Pancreas (tissue), 10 donors: ENCODE measurements around the gene AUP1. TPM values are rescaled to one million over a fixed set of nuclear protein-coding genes. Genes with fewer than 3 reads are reported as not detected.

ENCODE experiments used
- ATAC-seq, 4 donors: fragments of 200-7000 bp; cut with Tn5 transposase; one replicate each; pipeline versions ENCODE4 v1.8.0 to v1.9.1; 2020; ENCODE audit warnings: mild to moderate bottlenecking in 4 of 4, moderate library complexity in 4 of 4
- DNase-seq, 6 donors: peaks; one replicate each; pipeline ENCODE4 v3.0.0-alpha.2; 2020
- FAIRE-seq: peaks from 2 replicates; lab custom pipeline; 2012; peaks lifted over from hg19 to GRCh38; lab: Jason Lieb, UNC
- H3K27ac ChIP-seq, 4 donors: fragments of 200-600 bp; sonication (generic); 1 replicate in 3 of 4; 2 replicates in 1 of 4; pipeline versions ENCODE4 v1.5.0 to v1.8.0; 2020
- H3K27me3 ChIP-seq, 4 donors: fragments of 200-600 bp; one replicate each; pipeline ENCODE4 v1.8.0; 2021
- H3K36me3 ChIP-seq, 3 donors: fragments of 200-600 bp; sonication (generic) in 1 of 3; one replicate each; pipeline versions ENCODE4 v1.5.0 to v1.8.0; 2020 to 2021
- H3K4me1 ChIP-seq, 3 donors: fragments of 200-600 bp; one replicate each; pipeline ENCODE4 v1.8.0; 2021
- H3K4me3 ChIP-seq, 4 donors: fragments of 200-600 bp; sonication (generic) in 2 of 4; one replicate each; pipeline versions ENCODE4 v1.5.0 to v1.8.0; 2020 to 2021
- H3K9me3 ChIP-seq, 4 donors: fragments of 200-600 bp; one replicate each; pipeline ENCODE4 v1.8.0; 2021
- CTCF ChIP-seq, 4 donors: fragments of 200-600 bp; sonication (generic) in 3 of 4; IDR thresholded peaks; one replicate each; pipeline versions ENCODE4 v1.5.0 to v1.8.0; 2021; ENCODE audit warnings: antibody characterized with exemption in 4 of 4
- WGBS, 2 donors: extraction: QIAGEN DNeasy Blood & Tissue Kit; methylation state at CpG; one replicate each; pipeline ENCODE4 v1.1.7; 2013; 5-methylcytosine and 5-hydroxymethylcytosine counted together
- intact Hi-C, 3 donors: fragments of 100-400 bp; cut with DNase I; formaldehyde crosslinking; loops; one replicate each; pipeline versions ENCODE4 v1.11.1 to v1.14.2; 2022
- polyA plus RNA-seq, 2 donors: library from polyadenylated mRNA; stranded (reverse); fragments of 200-250 nt; gene quantifications; one replicate each; pipeline ENCODE4 v1.2.3, GENCODE V29; 2013
- total RNA-seq, 6 donors: library from RNA; stranded (reverse); fragmentation: NEBNext Ultra II Directional in 4 of 6; extraction: Animal tissue kit (Norgen Biotek cat#: 25700) in 4 of 6; gene quantifications; one replicate each; pipeline versions ENCODE4 v1.2.1 to v1.2.4, GENCODE V29; 2021 to 2023
- donor health status: healthy with polysubstance abuse.
- donor health status: DM: no; HTN: no; CAD: no; lungs with moderate emphysema.
- donor health status: DM: no; HTN: no; CAD: no.
- donor health status: control.
- donor health status: control.
- donor health status: Bipolar disorder and iron deficiency.
- donor health status: DM: yes; HTN: yes; CAD: no.
- donor health status: DM: no; HTN: no; CAD: no.
- donor health status: DM: no; HTN: no; CAD: no.
- donor health status: DM: yes; HTN: yes; CAD: no.

Gene AUP1
- total and polyA plus RNA-seq, 8 donors, result 62.1 to 258 (median 71.8) TPM

- peaks cover 0 to 4% (median 0%) of the 10 kb centered on the region in 3 donors for H3K36me3 ChIP-seq
- FAIRE-seq, result no peak
- 67 to 70% methylated on average over 19 of the region's 19 CpGs for WGBS, 2 donors
- intact Hi-C loops, result no loop called here
- peaks cover 0 to 6% (median 0%) of the 10 kb centered on the region in 4 donors for H3K27me3 ChIP-seq
- H3K4me3 ChIP-seq, result peak overlapping the region in 1 of 4 donors; percentile 41
- H3K4me1 ChIP-seq, result peaks cover 0 to 8% (median 6%) of the 10 kb centered on the region in 3 donors
- H3K27ac ChIP-seq, result no peak overlapping the region
- no peak for TF ChIP-seq CTCF (IDR thresholded peaks at IDR 0.05)
- ATAC-seq, result no peak
- H3K9me3 ChIP-seq, result no peaks in the 10 kb centered on the region
- DNase-seq, result peak in 1 of 6 donors; percentile 33
These were observed 32.3 kb downstream of the AUP1 start for GRCh38 chr2:74496997-74497776.

- no peak for TF ChIP-seq CTCF (IDR thresholded peaks at IDR 0.05)
- Histone ChIP-seq H3K4me3 (no peak overlapping the region), H3K4me1 (peaks cover 0 to 8% (median 6%) of the 10 kb centered on the region in 3 donors), H3K36me3 (peaks cover 0 to 22% (median 14%) of the 10 kb centered on the region in 3 donors), H3K27me3 (peaks cover 0 to 6% (median 0%) of the 10 kb centered on the region in 4 donors), H3K9me3 (no peaks in the 10 kb centered on the region), H3K27ac (no peak overlapping the region)
- ATAC-seq (no peak), FAIRE-seq (no peak), DNase-seq (no peak)
- intact Hi-C loops, result no loop called here
- 74 to 78% methylated on average over 1 of the region's 1 CpG for WGBS, 2 donors
These were observed 34.1 kb downstream of the AUP1 start for GRCh38 chr2:74495440-74495839.

GRCh38 chr2:74493546-74493945, 36.0 kb downstream of the AUP1 start:
- Histone ChIP-seq H3K4me1 (peaks cover 0 to 6% (median 3%) of the 10 kb centered on the region in 3 donors), H3K36me3 (peaks cover 0 to 24% (median 14%) of the 10 kb centered on the region in 3 donors), H3K4me3 (no peak overlapping the region), H3K27me3 (no peaks in the 10 kb centered on the region), H3K9me3 (no peaks in the 10 kb centered on the region), H3K27ac (no peak overlapping the region)
- intact Hi-C loops, result no loop called here
- FAIRE-seq (no peak), ATAC-seq (no peak), DNase-seq (no peak)
- TF ChIP-seq CTCF (IDR thresholded peaks at IDR 0.05), result no peak
- WGBS, 2 donors, result 88 to 97% methylated on average over 3 of the region's 3 CpGs

- H3K4me3 ChIP-seq, result no peak overlapping the region
- no peaks in the 10 kb centered on the region for H3K27me3 ChIP-seq
- H3K4me1 ChIP-seq, result no peaks in the 10 kb centered on the region
- intact Hi-C loops, result no loop called here
- FAIRE-seq (no peak), DNase-seq (no peak), ATAC-seq (no peak)
- H3K27ac ChIP-seq, result no peak overlapping the region
- WGBS, 2 donors, result 86 to 93% methylated on average over 12 of the region's 12 CpGs
- H3K9me3 ChIP-seq, result no peaks in the 10 kb centered on the region
- peaks cover 0 to 24% (median 14%) of the 10 kb centered on the region in 3 donors for H3K36me3 ChIP-seq
- no peak for TF ChIP-seq CTCF (IDR thresholded peaks at IDR 0.05)
These were observed 37.6 kb downstream of the AUP1 start for GRCh38 chr2:74491648-74492544.
